Thyroid gland (tissue), 4 donors: ENCODE results near the gene STX16. TPM values are rescaled to one million over a fixed set of nuclear protein-coding genes. Genes with fewer than 3 reads are reported as not detected.

Experiments used
- DNase-seq, 2 donors: peaks; one replicate each; pipeline ENCODE4 v3.0.0-alpha.2; 2019
- H3K27ac ChIP-seq, 3 donors: fragments of 200-600 bp; sonication (generic); 1 replicate in 2 of 3; 2 replicates in 1 of 3; pipeline ENCODE4 v1.5.1; 2016 to 2019; ENCODE audit warnings: mild to moderate bottlenecking in 1 of 3, moderate library complexity in 1 of 3
- H3K27me3 ChIP-seq: fragments of 200-600 bp; sonication (generic); one replicate; pipeline ENCODE4 v1.5.1; 2019
- H3K36me3 ChIP-seq, 2 donors: fragments of 200-600 bp; sonication (generic); one replicate each; pipeline ENCODE4 v1.5.1; 2016 to 2019
- H3K4me1 ChIP-seq, 2 donors: fragments of 200-600 bp; sonication (generic); one replicate each; pipeline ENCODE4 v1.5.1; 2017 to 2019
- H3K4me3 ChIP-seq, 3 donors: fragments of 200-600 bp; sonication (generic); replicated peaks in 1 of 3; 1 replicate in 2 of 3; 2 replicates in 1 of 3; pipeline ENCODE4 v1.5.1; 2016; ENCODE audit warnings: mild to moderate bottlenecking in 1 of 3
- H3K9me3 ChIP-seq: fragments of 200-600 bp; sonication (generic); one replicate; pipeline ENCODE4 v1.5.1; 2017
- POLR2A ChIP-seq, 2 donors: fragments of 450-650 bp; IDR thresholded peaks; one replicate each; pipeline ENCODE4 v1.6.1; 2017; ENCODE audit warnings: antibody characterized with exemption in 2 of 2, mild to moderate bottlenecking in 2 of 2, moderate library complexity in 1 of 2
- WGBS, 2 donors: methylation state at CpG; one replicate each; pipeline ENCODE4 v1.1.5; 2017; 5-methylcytosine and 5-hydroxymethylcytosine counted together
- intact Hi-C: fragments of 100-400 bp; cut with DNase I; formaldehyde crosslinking; loops from one replicate; pipeline ENCODE4 v1.15.1; 2023
- total RNA-seq, 4 donors: library from RNA; depleted of rRNA; stranded (reverse); fragments of >200 nt; gene quantifications; one replicate each; pipeline ENCODE4 v1.2.3, GENCODE V29; 2016
- TF ChIP-seq, protein P1 (sequence below), 6 experiments: fragments of 200-600 bp in 3 of 6; fragments of 450-650 bp in 3 of 6; sonication (generic) in 3 of 6; IDR thresholded peaks; one replicate each; pipeline ENCODE4 v1.5.1; 2016 to 2019; ENCODE audit warnings: antibody characterized with exemption in 6 of 6, mild to moderate bottlenecking in 2 of 6, inconsistent platforms in 1 of 6, moderate library complexity in 1 of 6

The STX16 gene
- total RNA-seq, 4 donors from 2014 or later, result 42.5 to 59.1 (median 53.0) TPM

DNA sequence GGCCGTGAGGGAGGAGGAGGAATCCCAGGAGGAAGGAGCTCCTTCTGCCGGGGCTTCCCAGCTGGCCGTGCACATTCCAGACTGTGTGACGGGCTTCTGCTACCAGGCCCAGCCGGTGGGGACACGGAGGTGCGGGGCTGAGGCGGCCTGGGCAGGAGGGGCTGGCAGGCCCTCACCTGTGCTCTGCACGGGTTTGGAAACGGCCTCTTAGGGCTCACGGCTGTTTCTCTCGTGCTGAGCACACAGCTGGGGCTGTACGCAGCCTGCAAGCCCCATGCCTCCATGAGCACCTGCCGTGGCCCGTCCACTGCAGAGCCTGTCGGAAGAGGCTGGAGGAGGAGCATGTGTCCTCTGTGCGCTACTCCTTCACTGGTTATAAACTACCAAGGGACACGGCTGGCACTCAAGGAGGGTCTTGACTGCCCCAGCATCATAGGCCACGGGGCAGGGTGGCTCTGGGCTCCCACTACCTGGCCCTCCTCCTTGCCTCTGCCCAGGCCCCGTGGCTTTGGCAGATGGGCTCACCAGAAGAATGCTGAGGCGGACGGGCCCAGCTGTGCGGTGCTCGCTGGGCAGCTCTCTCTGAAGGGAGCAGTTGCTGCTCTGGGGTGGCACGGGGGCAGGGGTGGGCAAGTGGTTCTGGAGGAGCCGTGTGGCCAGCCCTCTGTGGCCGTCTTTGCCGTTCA, 57.3 kb downstream of the STX16 start:
- no peak for DNase-seq
- no peaks in the 10 kb centered on the region for H3K27me3 ChIP-seq
- 82 to 96% methylated on average over 12 to 18 of the region's 28 CpGs for WGBS, 2 donors
- H3K9me3 ChIP-seq, result no peaks in the 10 kb centered on the region
- intact Hi-C loops, result no loop called here
- no peaks in the 10 kb centered on the region for H3K4me1 ChIP-seq
- no peak for TF ChIP-seq POLR2A (IDR thresholded peaks at IDR 0.05)
- TF ChIP-seq, protein P1, sequence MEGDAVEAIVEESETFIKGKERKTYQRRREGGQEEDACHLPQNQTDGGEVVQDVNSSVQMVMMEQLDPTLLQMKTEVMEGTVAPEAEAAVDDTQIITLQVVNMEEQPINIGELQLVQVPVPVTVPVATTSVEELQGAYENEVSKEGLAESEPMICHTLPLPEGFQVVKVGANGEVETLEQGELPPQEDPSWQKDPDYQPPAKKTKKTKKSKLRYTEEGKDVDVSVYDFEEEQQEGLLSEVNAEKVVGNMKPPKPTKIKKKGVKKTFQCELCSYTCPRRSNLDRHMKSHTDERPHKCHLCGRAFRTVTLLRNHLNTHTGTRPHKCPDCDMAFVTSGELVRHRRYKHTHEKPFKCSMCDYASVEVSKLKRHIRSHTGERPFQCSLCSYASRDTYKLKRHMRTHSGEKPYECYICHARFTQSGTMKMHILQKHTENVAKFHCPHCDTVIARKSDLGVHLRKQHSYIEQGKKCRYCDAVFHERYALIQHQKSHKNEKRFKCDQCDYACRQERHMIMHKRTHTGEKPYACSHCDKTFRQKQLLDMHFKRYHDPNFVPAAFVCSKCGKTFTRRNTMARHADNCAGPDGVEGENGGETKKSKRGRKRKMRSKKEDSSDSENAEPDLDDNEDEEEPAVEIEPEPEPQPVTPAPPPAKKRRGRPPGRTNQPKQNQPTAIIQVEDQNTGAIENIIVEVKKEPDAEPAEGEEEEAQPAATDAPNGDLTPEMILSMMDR (IDR thresholded peaks at IDR 0.05), result no peak
- no peak overlapping the region for H3K4me3 ChIP-seq
- no peak overlapping the region for H3K27ac ChIP-seq
- H3K36me3 ChIP-seq, result peaks cover 13 to 14% of the 10 kb centered on the region in 2 donors

DNA sequence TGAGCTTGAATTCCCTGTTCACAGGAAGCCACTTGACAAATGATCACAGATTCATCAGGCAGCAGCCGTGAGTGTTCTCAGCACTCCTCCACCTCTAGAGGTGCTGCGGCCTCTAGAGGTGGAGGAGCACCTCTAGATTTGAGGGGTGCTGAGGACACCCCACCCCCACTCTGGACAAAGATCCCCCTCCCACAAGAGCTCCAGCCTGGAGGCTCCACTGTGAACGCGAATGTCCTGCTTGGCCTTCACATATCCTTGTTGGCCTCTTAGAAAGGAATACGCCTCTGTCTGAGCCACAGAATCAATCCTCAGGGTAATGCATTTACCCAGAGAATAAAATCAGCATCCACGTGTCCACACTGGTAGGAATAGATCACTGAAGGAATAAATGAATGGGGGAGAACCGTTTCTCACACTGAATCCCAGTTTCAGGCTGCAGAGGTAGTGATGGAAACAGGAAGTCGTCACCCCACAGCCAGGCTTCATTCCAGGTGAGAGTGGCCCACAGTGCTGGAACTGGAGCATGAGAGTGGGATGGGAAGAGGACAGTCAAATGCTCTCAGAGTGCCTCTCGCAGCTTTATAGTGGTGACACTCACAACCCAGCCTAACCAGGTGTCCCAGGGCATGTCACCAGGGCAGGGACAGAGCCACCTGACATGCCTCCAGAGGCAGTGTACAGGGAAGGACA, 58.1 kb downstream of the STX16 start:
- H3K27ac ChIP-seq, result no peak overlapping the region
- H3K4me3 ChIP-seq, result no peak overlapping the region
- H3K27me3 ChIP-seq, result no peaks in the 10 kb centered on the region
- no peak for DNase-seq
- TF ChIP-seq, protein P1 (IDR thresholded peaks at IDR 0.05), result no peak
- no peak for TF ChIP-seq POLR2A (IDR thresholded peaks at IDR 0.05)
- intact Hi-C loops, result no loop called here
- H3K36me3 ChIP-seq, result peaks cover 6 to 8% of the 10 kb centered on the region in 2 donors
- 78 to 79% methylated on average over 8 to 9 of the region's 9 CpGs for WGBS, 2 donors
- H3K4me1 ChIP-seq, result no peaks in the 10 kb centered on the region
- no peaks in the 10 kb centered on the region for H3K9me3 ChIP-seq

DNA sequence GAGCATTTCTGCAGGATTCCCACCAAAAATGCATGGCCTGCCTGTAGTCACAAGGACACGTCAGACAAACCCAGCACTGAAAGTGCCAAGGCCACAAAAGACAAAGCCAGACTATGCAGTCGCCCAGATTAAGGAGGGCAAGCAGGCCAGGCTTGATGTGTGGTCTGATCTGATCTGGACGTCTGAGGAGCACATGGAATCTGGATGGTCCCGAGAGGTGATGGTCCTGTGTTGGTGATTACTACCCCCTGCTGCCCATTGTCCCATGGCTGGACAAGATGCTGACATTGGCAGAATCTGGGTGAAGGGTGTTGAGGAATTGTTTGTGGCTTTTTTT, 58.6 kb downstream of the STX16 start:
- Histone ChIP-seq H3K27ac (no peak overlapping the region), H3K9me3 (no peaks in the 10 kb centered on the region), H3K4me1 (no peaks in the 10 kb centered on the region), H3K36me3 (peaks cover under 1 to 3% of the 10 kb centered on the region in 2 donors), H3K4me3 (no peak overlapping the region), H3K27me3 (no peaks in the 10 kb centered on the region)
- no peak for TF ChIP-seq POLR2A (IDR thresholded peaks at IDR 0.05)
- TF ChIP-seq, protein P1 (IDR thresholded peaks at IDR 0.05), result no peak
- 86 to 90% methylated on average over 4 of the region's 4 CpGs for WGBS, 2 donors
- intact Hi-C loops, result no loop called here
- DNase-seq, result no peak

DNA sequence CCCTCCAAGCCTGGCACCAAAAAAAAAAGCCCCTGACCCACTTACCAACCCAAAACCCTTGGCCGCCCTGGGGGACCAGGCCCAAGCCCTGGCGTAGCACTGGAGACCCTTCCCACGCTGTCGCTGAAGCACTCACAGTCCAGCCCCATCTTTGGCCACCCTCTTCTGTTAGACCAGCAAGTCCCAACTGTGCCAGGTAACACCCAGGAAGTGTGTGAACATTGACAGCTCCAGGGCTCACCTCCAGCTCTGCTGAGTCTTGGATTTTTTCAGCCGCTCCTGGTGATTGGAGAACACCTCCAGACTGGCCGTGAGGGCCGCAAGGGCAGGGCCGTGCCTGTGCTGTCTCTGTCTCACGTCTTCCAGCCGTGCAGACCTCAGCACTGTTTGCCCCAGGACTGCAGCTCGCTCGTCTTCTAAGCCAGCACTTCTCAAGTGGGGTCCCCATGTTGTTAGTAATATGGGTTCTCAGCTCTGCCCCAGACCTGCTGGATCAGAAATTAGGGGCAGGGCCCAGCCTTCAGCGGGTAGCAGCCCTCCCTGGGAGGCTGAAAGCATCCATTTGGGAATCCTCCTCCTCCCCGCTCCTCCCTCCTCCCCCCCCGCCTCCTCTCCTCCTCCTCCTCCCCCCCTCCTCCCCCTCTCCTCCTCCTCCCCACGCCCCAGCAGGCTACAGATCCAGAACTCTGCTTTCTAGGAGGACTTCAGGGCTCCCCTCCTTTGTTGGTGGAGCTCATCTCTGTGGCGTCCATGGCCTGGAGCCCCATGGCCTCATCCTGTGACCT, 59.6 kb downstream of the STX16 start:
- no peak overlapping the region for H3K27ac ChIP-seq
- 83 to 92% methylated on average over 10 to 16 of the region's 17 CpGs for WGBS, 2 donors
- H3K9me3 ChIP-seq, result no peaks in the 10 kb centered on the region
- no peak for DNase-seq
- no peaks in the 10 kb centered on the region for H3K4me1 ChIP-seq
- no peak overlapping the region for H3K4me3 ChIP-seq
- intact Hi-C loops, result no loop called here
- no peaks in the 10 kb centered on the region for H3K27me3 ChIP-seq
- TF ChIP-seq, protein P1 (IDR thresholded peaks at IDR 0.05), result no peak
- TF ChIP-seq POLR2A (IDR thresholded peaks at IDR 0.05), result no peak
- H3K36me3 ChIP-seq, result no peaks in the 10 kb centered on the region
